NCI-H1930 (cell line): ENCODE results near the gene PHF23.
"Not testable (repeated sequence)": the region's sequence is repeated elsewhere in the genome, so short reads cannot be mapped to it uniquely, and the experiment has no call there.

Source experiments
- DNase-seq, 2 experiments: peaks; one replicate each; lab custom pipeline; 2025; lab: John Stamatoyannopoulos, UW

PHF23 gene

GRCh38 chr17:7258731-7259554 is 19.7 kb upstream of the PHF23 start:
- no peak for DNase-seq

- DNase-seq = no peak
Observed at GRCh38 chr17:7256766-7257456, 17.7 kb upstream of the PHF23 start.

- no peak for DNase-seq
Observed at GRCh38 chr17:7254511-7254910, 15.3 kb upstream of the PHF23 start.

- DNase-seq = no peak
Observed at GRCh38 chr17:7253082-7253481, 13.8 kb upstream of the PHF23 start.

GRCh38 chr17:7252176-7253043 is 13.2 kb upstream of the PHF23 start, which contains the start of gene ELP5:
Gene ELP5 (plus strand): TSS chr17:7252215. CDS start chr17:7252551, 336 bp downstream.
- DNase-seq = peak; percentile 88 to 93

- peak; percentile 97 to 98 for DNase-seq
Observed at GRCh38 chr17:7251661-7252175, 12.5 kb upstream of the PHF23 start, which contains the start of gene CTDNEP1. Gene CTDNEP1 (minus strand): TSS chr17:7251734. CDS start chr17:7251296, 438 bp downstream.

- DNase-seq = no peak
Observed at GRCh38 chr17:7250695-7251627, 11.7 kb upstream of the PHF23 start.

- no peak for DNase-seq
Observed at GRCh38 chr17:7249830-7250229, 10.6 kb upstream of the PHF23 start.

- DNase-seq = no peak
Observed at GRCh38 chr17:7249214-7249613, 10.0 kb upstream of the PHF23 start.

- DNase-seq = no peak
Observed at GRCh38 chr17:7248796-7249195, 9.5 kb upstream of the PHF23 start.

GRCh38 chr17:7246779-7247178 is 7.5 kb upstream of the PHF23 start:
- DNase-seq = no peak

- DNase-seq = not testable (repeated sequence)
Observed at GRCh38 chr17:7243838-7244237, 4.6 kb upstream of the PHF23 start.

GRCh38 chr17:7243453-7243729 is 4.1 kb upstream of the PHF23 start:
- DNase-seq = no peak

- DNase-seq = peak; percentile 91 to 97
Observed at GRCh38 chr17:7242717-7243452, 3.6 kb upstream of the PHF23 start.

GRCh38 chr17:7241783-7242716 is 2.8 kb upstream of the PHF23 start, which contains the start of gene GABARAP:
Gene GABARAP (minus strand): TSS chr17:7242449. CDS start chr17:7242330, 119 bp downstream.
- DNase-seq = peak; percentile 80 to 93

- DNase-seq = no peak
Observed at GRCh38 chr17:7241090-7241733, 2.0 kb upstream of the PHF23 start.

GRCh38 chr17:7240375-7240774 is 1.1 kb upstream of the PHF23 start:
- DNase-seq = no peak

- DNase-seq = no peak
Observed at GRCh38 chr17:7238420-7239090, 702 bp downstream of the PHF23 start.
